GM10266 (cell line): Measurements from ENCODE around the gene RABIF.
"Not testable (repeated sequence)": the region's sequence is repeated elsewhere in the genome, so short reads cannot be mapped to it uniquely, and the experiment has no call there.

Source experiments
- DNase-seq: peaks from one replicate; pipeline ENCODE4 v3.0.0; 2012; ENCODE audit errors: extremely low spot score
- TF ChIP-seq, protein P1 (sequence below): IDR thresholded peaks from 2 replicates; pipeline ENCODE4 v1.5.1; 2012; ENCODE audit warnings: mild to moderate bottlenecking, low read depth; ENCODE audit not compliant: control insufficient read depth, insufficient read depth; ENCODE audit errors: missing control alignments

The RABIF gene

GRCh38 chr1:202923533-202923932, 34.6 kb upstream of the RABIF start:
- TF ChIP-seq, protein P1, sequence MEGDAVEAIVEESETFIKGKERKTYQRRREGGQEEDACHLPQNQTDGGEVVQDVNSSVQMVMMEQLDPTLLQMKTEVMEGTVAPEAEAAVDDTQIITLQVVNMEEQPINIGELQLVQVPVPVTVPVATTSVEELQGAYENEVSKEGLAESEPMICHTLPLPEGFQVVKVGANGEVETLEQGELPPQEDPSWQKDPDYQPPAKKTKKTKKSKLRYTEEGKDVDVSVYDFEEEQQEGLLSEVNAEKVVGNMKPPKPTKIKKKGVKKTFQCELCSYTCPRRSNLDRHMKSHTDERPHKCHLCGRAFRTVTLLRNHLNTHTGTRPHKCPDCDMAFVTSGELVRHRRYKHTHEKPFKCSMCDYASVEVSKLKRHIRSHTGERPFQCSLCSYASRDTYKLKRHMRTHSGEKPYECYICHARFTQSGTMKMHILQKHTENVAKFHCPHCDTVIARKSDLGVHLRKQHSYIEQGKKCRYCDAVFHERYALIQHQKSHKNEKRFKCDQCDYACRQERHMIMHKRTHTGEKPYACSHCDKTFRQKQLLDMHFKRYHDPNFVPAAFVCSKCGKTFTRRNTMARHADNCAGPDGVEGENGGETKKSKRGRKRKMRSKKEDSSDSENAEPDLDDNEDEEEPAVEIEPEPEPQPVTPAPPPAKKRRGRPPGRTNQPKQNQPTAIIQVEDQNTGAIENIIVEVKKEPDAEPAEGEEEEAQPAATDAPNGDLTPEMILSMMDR: no peak
- no peak for DNase-seq

DNA sequence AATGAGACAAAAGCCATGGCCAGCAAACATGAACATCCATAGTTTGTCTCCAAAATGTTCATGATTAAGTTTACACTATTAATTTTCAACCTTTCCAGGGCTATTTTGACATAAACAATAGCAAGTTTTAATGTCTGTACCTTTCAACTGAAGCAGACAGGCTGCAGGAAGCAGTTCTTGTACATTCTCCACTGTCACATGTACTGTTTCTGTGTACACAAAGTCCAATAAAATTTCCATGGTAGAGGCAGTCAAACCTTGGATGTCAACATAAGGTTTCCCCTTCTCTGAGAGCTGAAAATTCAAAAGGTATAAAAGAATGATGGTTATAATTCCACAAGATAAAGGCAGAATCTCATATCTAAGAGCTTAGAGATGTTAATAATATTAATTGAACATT, 30.7 kb upstream of the RABIF start:
- DNase-seq: no peak
- TF ChIP-seq, protein P1: no peak

DNA sequence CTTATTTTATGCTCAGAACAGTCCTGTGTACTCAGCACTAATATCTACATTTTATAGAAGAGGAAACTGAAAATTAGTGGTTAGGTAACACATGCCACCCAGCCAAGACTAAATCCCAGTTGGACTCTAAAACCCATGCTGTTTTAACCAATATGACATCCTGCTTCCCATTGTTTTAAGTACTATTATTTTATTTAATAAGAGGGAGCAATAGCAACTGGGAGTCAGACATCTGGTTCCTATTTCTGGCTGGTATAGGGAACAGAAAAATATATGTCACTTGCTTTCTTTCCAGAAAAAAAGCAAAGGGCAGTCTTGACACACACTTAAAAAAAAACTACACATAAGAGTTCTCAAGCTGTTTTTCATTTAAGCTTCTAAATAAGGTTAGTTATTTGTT, 26.2 kb upstream of the RABIF start:
- TF ChIP-seq, protein P1: no peak
- DNase-seq: no peak

- not testable (repeated sequence) for DNase-seq
Measured at GRCh38 chr1:202912476-202912875, 23.5 kb upstream of the RABIF start.

DNA sequence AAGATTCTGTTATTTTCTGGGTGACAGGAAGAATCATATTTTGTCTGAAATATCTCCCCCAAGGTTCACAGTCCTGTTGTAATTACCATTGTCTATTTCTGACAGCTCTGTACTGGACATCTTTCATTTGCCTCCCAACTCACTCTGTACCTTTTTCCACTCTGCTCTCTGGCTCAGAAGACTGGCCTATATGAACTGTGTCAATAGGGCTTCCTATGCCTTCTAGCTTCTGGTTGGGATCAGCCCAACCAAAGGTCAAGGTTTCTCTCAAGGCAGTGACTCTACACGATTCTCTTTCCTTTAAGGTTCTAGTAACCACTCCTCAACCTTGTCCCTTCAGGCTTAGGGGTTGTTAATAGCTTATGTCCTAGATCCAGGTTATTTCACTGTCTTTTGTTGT, 20.5 kb upstream of the RABIF start:
- TF ChIP-seq, protein P1: no peak
- no peak for DNase-seq

- DNase-seq: no peak
- TF ChIP-seq, protein P1: no peak
Measured at GRCh38 chr1:202908998-202909397, 20.0 kb upstream of the RABIF start.

GRCh38 chr1:202905331-202905730, 16.4 kb upstream of the RABIF start:
- DNase-seq: no peak
- TF ChIP-seq, protein P1: no peak

DNA sequence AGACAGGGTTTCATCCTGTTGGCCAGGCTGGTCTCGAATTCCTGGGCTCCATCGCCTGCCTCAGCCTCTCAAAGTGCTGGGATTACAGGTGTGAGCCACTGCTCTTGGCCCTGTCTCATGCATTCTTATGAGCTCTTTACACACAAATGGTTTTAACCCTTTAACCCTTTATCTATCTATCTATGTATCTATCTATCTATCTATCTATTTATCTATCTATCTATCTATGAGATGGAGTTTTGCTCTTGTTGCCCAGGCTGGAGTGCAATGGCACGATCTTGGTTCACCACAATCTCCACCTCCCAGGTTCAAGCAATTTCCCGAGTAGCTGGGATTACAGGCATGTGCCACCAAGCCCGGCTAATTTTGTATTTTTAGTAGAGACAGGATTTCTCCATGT, 14.9 kb upstream of the RABIF start:
- not testable (repeated sequence) for DNase-seq
